IPS-15b (cell line): ENCODE results near the gene OCA2.

ENCODE experiments used
- H3K27me3 ChIP-seq: one replicate; pipeline ENCODE4 v1.6.1; 2013; ENCODE audit warnings: low read length; ENCODE audit not compliant: control insufficient read depth, insufficient read depth
- H3K36me3 ChIP-seq: one replicate; pipeline ENCODE4 v1.6.1; 2013; ENCODE audit warnings: low read length; ENCODE audit not compliant: control insufficient read depth, insufficient read depth
- H3K4me1 ChIP-seq: one replicate; pipeline ENCODE4 v1.6.1; 2013; ENCODE audit warnings: mild to moderate bottlenecking, low read length; ENCODE audit not compliant: control insufficient read depth, insufficient read depth
- H3K4me3 ChIP-seq: one replicate; pipeline ENCODE4 v1.5.1; 2013; ENCODE audit warnings: low read depth, low read length
- H3K9ac ChIP-seq: one replicate; pipeline ENCODE4 v1.6.1; 2013; ENCODE audit warnings: low read depth, mild to moderate bottlenecking, low read length
- H3K9me3 ChIP-seq: one replicate; pipeline ENCODE4 v1.6.1; 2013; ENCODE audit warnings: mild to moderate bottlenecking, low read length; ENCODE audit not compliant: control insufficient read depth, insufficient read depth

The OCA2 gene

GRCh38 chr15:27752691-27753090 lies 346.4 kb downstream of the OCA2 start:
- no peaks in the 10 kb centered on the region for H3K4me1 ChIP-seq
- no peaks in the 10 kb centered on the region for H3K27me3 ChIP-seq
- no peak overlapping the region for H3K4me3 ChIP-seq
- no peak overlapping the region for H3K9ac ChIP-seq
- H3K9me3 ChIP-seq, result no peaks in the 10 kb centered on the region
- H3K36me3 ChIP-seq, result no peaks in the 10 kb centered on the region

DNA sequence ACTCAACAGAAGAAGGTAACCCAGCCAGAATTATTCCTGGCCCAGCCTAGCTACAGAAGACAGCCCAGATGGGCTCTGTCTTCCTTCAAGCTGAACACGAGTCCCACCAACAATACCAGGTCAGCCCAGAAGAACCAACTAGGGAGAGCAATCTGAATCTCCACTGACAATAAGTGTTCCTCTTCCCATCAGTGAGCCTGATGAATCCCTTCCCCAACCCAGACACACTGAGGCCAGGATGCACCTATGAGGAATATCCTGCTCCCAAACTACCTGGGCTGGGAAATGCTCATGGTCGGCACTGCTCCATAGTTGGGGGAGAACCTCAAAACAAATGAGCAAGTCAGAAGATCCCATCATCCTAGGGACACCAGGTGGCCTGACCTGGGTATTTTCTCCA lies 351.1 kb downstream of the OCA2 start:
- no peak overlapping the region for H3K9ac ChIP-seq
- H3K36me3 ChIP-seq, result no peaks in the 10 kb centered on the region
- no peaks in the 10 kb centered on the region for H3K27me3 ChIP-seq
- H3K4me1 ChIP-seq, result no peaks in the 10 kb centered on the region
- no peaks in the 10 kb centered on the region for H3K9me3 ChIP-seq
- H3K4me3 ChIP-seq, result no peak overlapping the region

DNA sequence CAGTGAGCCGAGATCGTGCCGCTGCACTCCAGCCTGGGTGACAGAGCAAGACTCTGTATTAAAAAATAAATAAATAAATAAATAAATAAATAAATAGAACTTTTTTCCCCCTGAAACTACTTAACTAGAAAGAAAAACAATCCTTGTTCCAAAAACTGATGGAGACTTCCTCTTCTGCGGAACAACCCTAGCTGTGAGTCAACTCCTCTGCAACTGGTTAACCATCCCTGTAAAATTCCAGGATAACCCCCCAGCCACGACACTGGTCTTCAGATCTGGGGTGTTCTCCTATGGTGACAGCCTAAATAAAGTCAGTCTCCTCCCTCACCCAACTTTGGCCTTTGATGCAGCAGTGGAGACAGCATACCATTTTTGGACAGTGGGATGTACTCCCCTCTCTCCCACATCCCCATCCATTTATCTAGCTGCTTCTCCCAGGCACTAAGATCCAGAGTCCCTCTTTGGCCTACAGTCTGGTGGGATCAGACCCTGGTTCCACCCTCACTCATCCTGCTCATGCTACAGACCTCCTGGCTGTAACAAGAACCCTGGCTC lies 352.6 kb downstream of the OCA2 start:
- Histone ChIP-seq H3K9me3 (no peaks in the 10 kb centered on the region), H3K4me3 (no peak overlapping the region), H3K9ac (no peak overlapping the region), H3K36me3 (no peaks in the 10 kb centered on the region), H3K4me1 (no peaks in the 10 kb centered on the region), H3K27me3 (no peaks in the 10 kb centered on the region)

DNA sequence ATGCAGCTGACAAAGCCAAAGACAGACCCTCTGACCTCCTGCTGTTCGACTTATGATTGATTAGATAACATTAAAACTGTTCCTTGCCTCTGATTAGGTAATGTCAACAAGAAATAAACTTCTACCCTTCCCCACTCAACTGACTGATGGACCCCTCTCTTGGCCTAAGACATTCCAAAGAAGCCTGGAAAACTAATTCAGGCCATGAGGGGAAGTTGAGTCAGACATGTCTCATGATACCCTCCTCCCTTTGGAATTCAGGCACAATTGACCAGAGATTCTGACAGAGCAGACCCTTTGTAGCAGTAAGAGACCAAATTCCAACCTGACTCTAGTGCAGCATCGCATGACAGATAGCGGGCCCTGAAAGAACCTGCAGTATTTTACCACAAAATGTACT lies 354.5 kb downstream of the OCA2 start:
- Histone ChIP-seq H3K4me1 (no peaks in the 10 kb centered on the region), H3K4me3 (no peak overlapping the region), H3K9me3 (no peaks in the 10 kb centered on the region), H3K36me3 (no peaks in the 10 kb centered on the region), H3K27me3 (no peaks in the 10 kb centered on the region), H3K9ac (no peak overlapping the region)

DNA sequence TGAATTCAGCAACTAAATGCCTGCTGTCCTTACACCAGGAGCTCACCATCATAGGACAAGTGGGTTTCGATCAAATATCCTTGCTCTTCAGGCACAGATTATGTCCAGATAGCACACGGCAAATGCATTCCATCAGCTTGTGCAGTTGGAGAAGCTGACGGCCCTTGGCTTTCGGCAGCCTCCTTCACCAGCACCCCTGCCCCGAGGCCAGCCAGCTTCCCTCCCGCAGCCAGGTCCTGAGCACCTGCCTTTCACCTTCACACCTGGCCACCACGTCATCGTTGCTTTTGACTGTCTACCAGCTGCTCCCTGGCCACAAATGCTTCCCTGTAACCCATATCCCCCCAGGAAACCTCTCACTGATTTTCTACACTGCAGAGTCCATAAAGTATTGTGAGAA lies 355.5 kb downstream of the OCA2 start:
- no peaks in the 10 kb centered on the region for H3K9me3 ChIP-seq
- no peaks in the 10 kb centered on the region for H3K36me3 ChIP-seq
- no peaks in the 10 kb centered on the region for H3K27me3 ChIP-seq
- no peak overlapping the region for H3K9ac ChIP-seq
- no peaks in the 10 kb centered on the region for H3K4me1 ChIP-seq
- no peak overlapping the region for H3K4me3 ChIP-seq

DNA sequence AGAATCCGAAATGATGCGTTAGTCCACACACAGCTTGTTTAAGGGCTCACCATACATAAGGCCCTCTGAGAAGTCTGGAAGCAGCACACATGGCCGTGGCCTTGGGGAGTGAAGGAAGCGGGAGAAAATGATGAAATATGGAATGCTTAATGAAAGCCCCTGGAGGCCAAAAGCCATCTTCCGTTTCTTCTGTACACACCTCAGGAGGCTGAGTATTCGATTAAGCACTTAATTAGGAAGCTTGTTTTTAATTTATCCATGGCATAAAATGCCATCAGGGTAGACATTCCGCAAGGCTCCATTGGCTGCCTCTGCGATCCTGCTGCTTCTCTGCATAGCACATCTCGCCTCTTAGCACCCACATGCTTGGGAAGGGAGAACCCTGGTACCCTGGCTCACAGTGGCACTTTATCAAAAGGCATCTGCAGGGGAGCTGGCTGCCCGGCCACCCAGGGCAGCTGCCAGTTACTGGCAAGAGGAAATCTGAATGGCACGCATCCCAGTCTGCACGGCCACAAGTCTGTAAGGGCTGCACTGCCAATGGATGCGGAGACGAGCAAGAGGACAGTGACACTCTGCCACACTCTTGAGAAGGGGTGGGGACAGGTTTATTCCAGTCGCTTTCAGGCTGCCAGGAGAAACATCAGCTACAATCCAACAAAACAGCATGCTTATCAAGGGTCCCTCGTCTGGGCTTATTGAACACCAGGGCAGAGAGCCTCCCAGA lies 356.2 kb downstream of the OCA2 start:
- no peaks in the 10 kb centered on the region for H3K9me3 ChIP-seq

GRCh38 chr15:27741226-27741860 lies 357.8 kb downstream of the OCA2 start:
- Histone ChIP-seq H3K4me1 (no peaks in the 10 kb centered on the region), H3K4me3 (no peak overlapping the region), H3K27me3 (no peaks in the 10 kb centered on the region), H3K9ac (no peak overlapping the region), H3K9me3 (no peaks in the 10 kb centered on the region), H3K36me3 (no peaks in the 10 kb centered on the region)

More for the DNA sequence above, 356.2 kb downstream of the OCA2 start:
- Histone ChIP-seq H3K27me3 (no peaks in the 10 kb centered on the region), H3K36me3 (no peaks in the 10 kb centered on the region), H3K4me1 (no peaks in the 10 kb centered on the region), H3K4me3 (no peak overlapping the region), H3K9ac (no peak overlapping the region)

DNA sequence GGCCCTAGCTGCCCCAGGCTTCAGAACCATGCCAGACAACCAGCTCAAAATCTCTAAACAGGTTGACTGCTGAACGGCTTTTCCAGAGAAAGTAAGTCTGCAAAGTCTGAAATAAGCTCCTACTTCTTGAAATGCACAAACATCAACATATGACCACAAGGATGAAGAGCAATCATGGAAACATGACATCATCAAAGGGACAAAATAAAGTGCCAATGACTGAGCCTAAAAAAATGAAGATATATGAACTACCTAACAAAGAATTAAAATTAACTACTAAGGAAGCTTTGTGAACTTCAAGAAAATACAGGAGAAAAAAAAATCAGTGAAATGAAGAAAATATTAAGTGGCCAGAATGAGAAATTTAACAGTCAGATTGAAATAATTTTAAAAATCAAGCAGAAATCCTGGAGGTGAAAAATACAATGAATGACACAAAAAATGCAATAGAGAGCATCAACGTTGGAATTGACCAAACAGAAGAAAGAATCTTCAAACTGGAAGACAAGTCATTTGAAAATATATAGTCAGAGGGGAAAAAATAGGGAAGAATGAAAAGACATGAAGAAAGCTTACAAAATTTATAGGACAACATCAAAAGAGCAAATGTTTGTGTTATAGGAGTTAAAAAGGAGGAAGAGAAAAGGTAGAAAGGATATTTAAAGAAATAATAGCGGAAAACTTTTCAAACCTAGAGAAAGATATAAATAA lies 364.2 kb downstream of the OCA2 start:
- Histone ChIP-seq H3K36me3 (no peaks in the 10 kb centered on the region), H3K27me3 (no peaks in the 10 kb centered on the region), H3K9me3 (no peaks in the 10 kb centered on the region), H3K4me3 (no peak overlapping the region), H3K4me1 (no peaks in the 10 kb centered on the region), H3K9ac (no peak overlapping the region)

DNA sequence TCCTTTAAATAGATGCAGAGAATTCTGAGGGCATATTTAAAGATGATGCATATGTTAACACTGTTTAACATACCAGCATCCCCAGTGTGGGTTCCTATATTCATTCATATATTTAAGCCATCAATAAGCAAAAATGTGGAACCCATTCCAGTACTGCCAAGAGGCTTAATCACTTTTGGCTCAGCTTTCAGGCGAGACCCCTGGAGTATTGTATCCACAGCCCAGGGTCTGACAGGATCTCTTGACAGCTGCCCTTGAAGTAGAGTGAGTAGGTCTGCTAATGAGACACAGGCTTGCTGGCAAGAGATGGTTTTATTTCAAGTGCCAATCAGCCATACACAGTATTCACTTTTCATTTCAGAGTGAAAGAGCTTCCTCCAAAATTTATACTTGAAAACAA lies 367.3 kb downstream of the OCA2 start:
- Histone ChIP-seq H3K4me3 (no peak overlapping the region), H3K27me3 (no peaks in the 10 kb centered on the region), H3K4me1 (no peaks in the 10 kb centered on the region), H3K36me3 (no peaks in the 10 kb centered on the region), H3K9me3 (no peaks in the 10 kb centered on the region), H3K9ac (no peak overlapping the region)

GRCh38 chr15:27730868-27731267 lies 368.2 kb downstream of the OCA2 start:
- H3K4me1 ChIP-seq, result no peaks in the 10 kb centered on the region
- H3K4me3 ChIP-seq, result no peak overlapping the region
- no peaks in the 10 kb centered on the region for H3K27me3 ChIP-seq
- H3K36me3 ChIP-seq, result no peaks in the 10 kb centered on the region
- no peaks in the 10 kb centered on the region for H3K9me3 ChIP-seq
- no peak overlapping the region for H3K9ac ChIP-seq

GRCh38 chr15:27725731-27726130 lies 373.4 kb downstream of the OCA2 start:
- H3K4me3 ChIP-seq, result no peak overlapping the region
- H3K36me3 ChIP-seq, result no peaks in the 10 kb centered on the region
- H3K27me3 ChIP-seq, result no peaks in the 10 kb centered on the region
- H3K4me1 ChIP-seq, result no peaks in the 10 kb centered on the region
- no peak overlapping the region for H3K9ac ChIP-seq
- no peaks in the 10 kb centered on the region for H3K9me3 ChIP-seq

DNA sequence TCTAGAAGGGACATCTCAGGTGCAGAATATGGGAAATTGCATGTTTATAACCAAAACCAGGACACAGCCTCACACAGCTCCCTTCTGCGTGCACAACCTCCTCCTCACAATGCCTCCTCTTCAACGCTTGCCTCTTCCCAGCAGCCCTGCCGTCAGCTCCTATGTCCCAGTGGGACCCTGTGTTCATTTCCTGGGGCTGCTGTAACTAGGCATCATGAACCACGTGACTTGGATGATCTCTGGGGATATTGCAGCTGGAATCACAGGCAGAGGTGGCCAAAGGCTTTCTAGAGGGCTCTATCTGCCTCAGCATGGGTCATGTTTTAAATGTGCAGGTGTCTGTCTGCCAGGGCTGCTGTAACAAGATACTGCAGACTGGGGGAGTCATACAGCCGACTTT lies 375.3 kb downstream of the OCA2 start:
- H3K27me3 ChIP-seq, result no peaks in the 10 kb centered on the region
- no peak overlapping the region for H3K9ac ChIP-seq
- no peak overlapping the region for H3K4me3 ChIP-seq
- no peaks in the 10 kb centered on the region for H3K9me3 ChIP-seq
- no peaks in the 10 kb centered on the region for H3K36me3 ChIP-seq
- no peaks in the 10 kb centered on the region for H3K4me1 ChIP-seq
